COLO668 (cell line): ENCODE results near the gene SARNP.
"Not testable (repeated sequence)": the region's sequence is repeated elsewhere in the genome, so short reads cannot be mapped to it uniquely, and the experiment has no call there.

Source experiments
- DNase-seq: peaks from one replicate; lab custom pipeline; 2025; ENCODE audit not compliant: unreplicated experiment; lab: John Stamatoyannopoulos, UW

SARNP gene

GRCh38 chr12:55839345-55840140 lies 22.0 kb upstream of the SARNP start:
- no peak for DNase-seq

- DNase-seq, result no peak
Observed at GRCh38 chr12:55838361-55838760, 20.8 kb upstream of the SARNP start.

DNA sequence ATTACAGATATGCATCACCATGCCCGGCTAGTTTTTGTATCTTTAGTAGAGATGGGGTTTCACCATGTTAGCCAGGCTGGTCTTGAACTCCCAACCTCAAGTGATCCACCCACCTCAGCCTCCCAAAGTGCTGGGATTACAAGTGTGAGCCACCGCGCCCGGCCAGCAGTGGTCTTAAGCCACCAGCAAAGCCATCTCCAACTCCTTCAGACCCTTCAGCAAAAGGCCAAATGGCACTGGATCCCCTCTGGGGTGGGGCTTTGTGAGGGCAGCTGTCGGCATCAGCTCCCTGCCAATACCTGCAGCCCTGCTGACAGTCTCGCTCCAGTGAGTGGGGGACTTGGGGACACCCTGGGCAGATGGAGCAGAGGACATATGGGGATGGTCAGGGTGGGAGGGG lies 16.9 kb upstream of the SARNP start:
- DNase-seq, result not testable (repeated sequence)

GRCh38 chr12:55833056-55833455 lies 15.5 kb upstream of the SARNP start:
- DNase-seq, result no peak

- DNase-seq, result no peak
Observed at GRCh38 chr12:55831447-55831815, 13.9 kb upstream of the SARNP start.

GRCh38 chr12:55830601-55831446 lies 13.3 kb upstream of the SARNP start:
- peak; percentile 27 for DNase-seq

DNA sequence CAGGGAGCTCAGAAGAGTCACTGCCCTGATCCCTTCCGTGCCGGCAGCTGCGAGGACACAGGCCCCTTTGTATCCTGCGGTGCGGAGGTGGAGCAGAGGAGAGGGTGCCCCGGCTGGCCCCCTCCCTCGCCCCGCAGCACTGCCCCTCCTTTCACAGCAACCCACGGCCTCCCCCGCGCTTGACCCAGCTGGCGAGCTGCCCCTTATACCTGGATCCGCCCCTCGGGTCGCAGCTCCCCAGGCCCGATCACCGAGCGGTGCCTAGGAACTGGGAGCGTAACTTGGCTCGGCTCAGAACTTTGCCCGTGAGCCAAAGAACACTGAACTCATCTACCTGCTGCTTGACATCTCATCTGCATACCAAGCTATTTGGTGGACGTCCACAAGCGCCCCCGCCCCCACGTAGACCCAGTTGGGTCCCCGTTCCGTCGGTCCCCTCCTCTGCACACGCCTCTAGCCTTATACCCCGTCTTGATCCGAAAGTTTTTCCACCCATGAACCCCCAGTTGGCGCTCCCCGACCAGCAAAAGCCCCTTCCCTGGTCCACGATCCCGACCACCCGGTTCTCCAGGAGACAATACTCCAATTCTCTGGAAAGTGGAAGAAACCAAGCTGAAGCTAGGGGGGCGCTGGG lies 12.6 kb upstream of the SARNP start:
- peak; percentile 57 for DNase-seq

DNA sequence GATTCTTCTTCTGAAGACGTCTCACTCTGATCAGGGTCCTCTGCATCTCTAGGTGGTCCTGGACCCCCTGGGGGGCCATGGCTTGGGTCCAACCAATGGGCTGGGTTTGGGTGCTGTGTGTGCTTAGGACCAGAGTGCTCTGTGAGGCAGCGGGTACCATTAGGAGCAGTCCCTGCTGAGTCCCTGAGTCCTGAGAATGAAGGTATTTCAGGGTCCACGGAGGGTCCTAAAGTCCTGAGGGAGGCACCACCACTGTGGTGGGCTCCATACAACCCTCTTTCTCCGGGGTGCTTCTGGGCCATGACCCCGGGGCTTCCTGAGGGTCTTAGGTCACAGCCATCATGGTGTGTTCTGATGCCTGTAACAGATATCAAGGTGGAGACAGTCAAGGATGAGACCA lies 10.8 kb upstream of the SARNP start:
- DNase-seq, result no peak

GRCh38 chr12:55827806-55828205 lies 10.3 kb upstream of the SARNP start:
- no peak for DNase-seq

DNA sequence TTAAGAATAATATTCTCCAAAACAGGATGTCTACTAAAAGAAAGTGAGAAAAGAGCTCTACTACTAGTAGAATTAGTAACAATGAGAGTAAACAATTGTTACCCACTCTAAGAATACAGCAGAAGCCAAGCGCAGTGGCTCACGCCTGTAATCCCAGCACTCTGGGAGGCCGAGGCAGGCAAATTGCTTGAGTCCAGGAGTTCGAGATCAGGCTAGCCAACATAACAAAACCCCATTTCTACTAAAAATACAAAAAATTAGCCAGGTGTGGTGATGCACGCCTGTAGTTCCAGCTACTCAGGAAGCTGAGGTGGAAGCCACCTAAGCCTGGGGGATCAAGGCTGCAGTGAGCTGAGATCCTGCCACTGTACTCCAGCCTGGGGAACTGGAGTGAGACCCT lies 7.2 kb upstream of the SARNP start:
- DNase-seq, result no peak

- DNase-seq, result no peak
Observed at GRCh38 chr12:55823419-55823818, 5.9 kb upstream of the SARNP start.

- no peak for DNase-seq
Observed at GRCh38 chr12:55822228-55822627, 4.7 kb upstream of the SARNP start.

DNA sequence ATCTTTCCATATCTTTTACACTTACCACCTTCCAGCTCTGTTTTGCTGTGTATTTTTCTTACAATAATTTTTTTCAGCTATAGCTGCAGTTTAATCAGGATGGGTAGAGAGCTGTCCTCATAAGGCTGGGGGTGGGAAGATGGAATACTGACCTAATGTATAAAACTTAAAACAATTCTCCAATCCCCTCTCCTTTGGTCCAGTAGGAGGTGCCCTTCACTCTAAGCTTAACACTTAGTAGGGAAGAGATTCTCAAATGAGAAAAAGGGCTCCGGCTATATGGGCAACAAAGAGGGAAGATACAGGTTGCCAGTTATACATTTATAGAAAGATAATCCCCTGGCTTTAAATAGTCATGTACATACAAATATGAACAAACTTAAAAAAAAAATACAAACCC lies 3.2 kb upstream of the SARNP start:
- DNase-seq, result no peak

- no peak for DNase-seq
Observed at GRCh38 chr12:55818886-55819285, 1.4 kb upstream of the SARNP start.

DNA sequence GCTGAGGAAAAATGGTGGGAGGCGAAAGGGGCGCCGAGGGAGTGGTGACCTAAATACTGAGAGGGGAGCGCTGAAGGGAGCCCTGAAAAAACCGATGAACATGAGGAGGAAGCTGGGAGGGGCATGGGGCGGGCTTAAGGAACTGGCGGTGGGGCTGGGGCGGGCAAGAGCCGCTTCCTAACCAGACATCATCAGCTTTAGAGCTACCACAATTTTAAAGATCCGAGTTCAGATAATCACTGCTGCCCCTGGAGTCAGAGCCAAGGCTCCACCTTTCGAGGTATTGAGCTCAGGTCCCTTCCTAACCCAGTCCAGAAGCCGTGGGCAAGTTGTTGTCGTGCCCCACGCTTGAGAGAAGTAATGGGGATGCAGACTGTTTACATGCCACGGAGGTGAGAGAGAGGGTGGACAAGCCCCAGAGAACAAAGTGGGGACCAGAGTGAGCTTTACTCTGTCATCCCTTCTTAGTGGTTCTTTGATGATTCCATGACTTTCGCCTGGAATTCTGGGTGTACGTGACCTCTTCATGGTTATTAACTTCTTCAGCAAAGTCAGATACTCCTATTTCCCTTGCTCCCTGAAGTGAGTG lies 710 bp upstream of the SARNP start:
- no peak for DNase-seq

GRCh38 chr12:55816881-55817344 lies 611 bp downstream of the SARNP start:
- DNase-seq, result peak; percentile 7

DNA sequence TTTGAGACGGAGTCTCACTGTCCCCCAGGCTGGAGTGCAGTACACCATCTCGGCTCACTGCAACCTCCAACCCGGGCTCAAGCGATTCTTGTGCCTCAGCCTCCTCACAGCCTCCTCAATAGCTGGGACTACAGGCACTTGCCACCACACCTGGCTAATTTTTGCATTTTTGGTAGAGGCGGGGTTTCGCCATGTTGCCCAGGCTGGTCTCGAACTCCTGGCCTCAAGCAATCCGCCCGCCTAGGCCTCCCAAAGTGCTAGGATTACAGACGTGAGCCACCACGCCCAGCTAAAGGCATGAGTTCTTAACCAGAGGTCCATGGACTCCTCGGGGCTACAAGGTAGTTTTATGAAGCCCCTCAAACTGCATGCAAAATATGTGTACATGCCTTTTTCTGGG lies 2.1 kb downstream of the SARNP start:
- no peak for DNase-seq

DNA sequence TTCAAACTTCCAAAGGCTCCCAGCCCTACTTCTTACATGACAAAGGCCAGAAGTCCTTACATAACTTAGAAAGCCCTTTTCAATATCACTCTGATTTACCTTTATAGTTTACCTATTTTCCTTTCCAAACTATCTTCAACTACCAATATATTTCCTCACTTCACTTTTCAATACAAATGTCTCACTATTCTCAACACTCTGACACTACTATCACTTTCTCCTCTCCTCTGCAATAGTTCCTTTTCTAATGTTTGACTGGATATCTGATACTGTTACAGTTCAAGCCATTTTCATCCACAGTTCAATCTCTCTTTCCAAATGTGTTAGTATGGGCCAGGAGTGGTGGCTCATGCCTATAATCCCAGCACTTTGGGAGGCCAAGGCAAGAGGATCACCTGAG lies 3.3 kb downstream of the SARNP start:
- DNase-seq, result no peak

DNA sequence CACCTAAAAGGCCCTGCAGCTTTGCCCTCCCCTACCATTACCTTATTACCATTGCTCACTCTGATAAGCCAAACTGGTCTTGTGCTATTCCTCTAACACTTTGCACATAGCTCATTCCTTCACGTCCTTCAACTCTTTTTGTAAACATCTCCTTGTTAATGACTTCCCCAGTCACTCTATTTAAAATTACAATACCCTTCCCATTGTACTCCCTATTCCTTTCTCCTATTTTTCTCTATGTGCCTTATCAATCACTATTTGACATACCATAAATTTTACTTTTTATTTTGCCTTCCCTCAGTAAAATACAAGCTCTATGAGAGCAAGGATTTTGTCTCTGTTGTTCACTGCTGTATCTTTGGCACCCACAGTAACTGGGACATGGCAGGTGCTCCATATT lies 5.4 kb downstream of the SARNP start:
- DNase-seq, result no peak

GRCh38 chr12:55809274-55809673 lies 8.2 kb downstream of the SARNP start:
- DNase-seq, result no peak

- DNase-seq, result no peak
Observed at GRCh38 chr12:55806982-55807381, 10.5 kb downstream of the SARNP start.
